NCI-H510A (cell line): ENCODE results near the gene KCTD14.
"Not testable (repeated sequence)": the region's sequence is repeated elsewhere in the genome, so short reads cannot be mapped to it uniquely, and the experiment has no call there.

ENCODE experiments used
- DNase-seq: peaks from one replicate; lab custom pipeline; 2025; lab: John Stamatoyannopoulos, UW

The KCTD14 gene

GRCh38 chr11:78023426-78023825 lies 350 bp upstream of the KCTD14 start:
- DNase-seq = no peak

- no peak for DNase-seq
Measured at GRCh38 chr11:78021611-78022010, 1.5 kb downstream of the KCTD14 start.

- no peak for DNase-seq
Measured at GRCh38 chr11:78020246-78020645, 2.8 kb downstream of the KCTD14 start.

GRCh38 chr11:78019808-78020207 lies 3.3 kb downstream of the KCTD14 start:
- DNase-seq = no peak

GRCh38 chr11:78015878-78016277 lies 7.2 kb downstream of the KCTD14 start:
- no peak for DNase-seq

GRCh38 chr11:78014937-78015520 lies 8.0 kb downstream of the KCTD14 start:
- DNase-seq = not testable (repeated sequence)

- no peak for DNase-seq
Measured at GRCh38 chr11:78011301-78011700, 11.8 kb downstream of the KCTD14 start.

- no peak for DNase-seq
Measured at GRCh38 chr11:78010755-78011154, 12.3 kb downstream of the KCTD14 start.

GRCh38 chr11:78010304-78010703 lies 12.8 kb downstream of the KCTD14 start:
- DNase-seq = no peak

GRCh38 chr11:78009062-78009461 lies 14.0 kb downstream of the KCTD14 start:
- no peak for DNase-seq

- DNase-seq = peak; percentile 14
Measured at GRCh38 chr11:78000193-78000592, 22.9 kb downstream of the KCTD14 start.

GRCh38 chr11:77999446-78000030 lies 23.5 kb downstream of the KCTD14 start:
- DNase-seq = no peak

- DNase-seq = peak; percentile 99
Measured at GRCh38 chr11:77994434-77995362, 28.4 kb downstream of the KCTD14 start, which contains the start of gene INTS4. INTS4 (minus strand) TSS chr11:77994668; CDS start chr11:77994643, 25 bp downstream.

- no peak for DNase-seq
Measured at GRCh38 chr11:77993902-77994301, 29.2 kb downstream of the KCTD14 start.

- DNase-seq = no peak
Measured at GRCh38 chr11:77990981-77991380, 32.1 kb downstream of the KCTD14 start.

- DNase-seq = not testable (repeated sequence)
Measured at GRCh38 chr11:77986456-77986855, 36.6 kb downstream of the KCTD14 start.

- DNase-seq = no peak
Measured at GRCh38 chr11:77981346-77981947, 41.6 kb downstream of the KCTD14 start.

- DNase-seq = no peak
Measured at GRCh38 chr11:77968337-77968736, 54.7 kb downstream of the KCTD14 start.

- DNase-seq = no peak
Measured at GRCh38 chr11:77967753-77968152, 55.3 kb downstream of the KCTD14 start.

GRCh38 chr11:77967121-77967520 lies 56.0 kb downstream of the KCTD14 start:
- no peak for DNase-seq

- DNase-seq = no peak
Measured at GRCh38 chr11:77966338-77966737, 56.7 kb downstream of the KCTD14 start.
